K562 (cell line): ENCODE data around the gene HSPH1. TPM values are rescaled to one million over a fixed set of nuclear protein-coding genes. Genes with fewer than 3 reads are reported as not detected.

Source experiments
- ARHGAP35 ChIP-seq: fragments of 450-650 bp; IDR thresholded peaks from 2 replicates; pipeline ENCODE4 v1.6.1; 2018; ENCODE audit not compliant: partially characterized antibody
- C11orf30 ChIP-seq: fragments of 450-650 bp; IDR thresholded peaks from 2 replicates; pipeline ENCODE4 v1.6.1; 2016; ENCODE audit warnings: low read depth, mild to moderate bottlenecking
- CBFA2T3 ChIP-seq: fragments of 450-650 bp; IDR thresholded peaks from 2 replicates; pipeline ENCODE4 v1.6.1; 2017
- DACH1 ChIP-seq: fragments of 450-650 bp; IDR thresholded peaks from 2 replicates; pipeline ENCODE4 v1.6.1; 2018; ENCODE audit not compliant: partially characterized antibody
- E2F5 ChIP-seq: sonication (generic); formaldehyde crosslinking; IDR thresholded peaks from 2 replicates; pipeline ENCODE4 v1.8.0; 2022; ENCODE audit warnings: mild to moderate bottlenecking, missing genetic modification reagents
- EP400 ChIP-seq: fragments of 450-650 bp; IDR thresholded peaks from 2 replicates; pipeline ENCODE4 v1.6.1; 2017; ENCODE audit warnings: antibody characterized with exemption, mild to moderate bottlenecking, moderate library complexity
- HDAC2 ChIP-seq: fragments of 450-650 bp; IDR thresholded peaks from 2 replicates; pipeline ENCODE4 v1.6.1; 2016; ENCODE audit warnings: mild to moderate bottlenecking
- MEF2D ChIP-seq: conservative IDR thresholded peaks from 2 replicates; pipeline ENCODE4 v1.6.1; 2016; ENCODE audit warnings: low read depth, missing genetic modification characterization, missing compliant biosample characterization
- MYNN ChIP-seq, 2 experiments: sonication (generic); formaldehyde crosslinking in 1 of 2; IDR thresholded peaks; 2 replicates each; pipeline versions ENCODE4 v1.5.0 to v1.6.1; 2016 to 2020; ENCODE audit warnings: antibody characterized with exemption in 1 of 2, missing genetic modification reagents in 1 of 2
- NFRKB ChIP-seq: fragments of 450-650 bp; IDR thresholded peaks from 2 replicates; pipeline ENCODE4 v1.6.1; 2016; ENCODE audit warnings: low read depth
- NR1H2 ChIP-seq: sonication (generic); formaldehyde crosslinking; IDR thresholded peaks from 2 replicates; pipeline ENCODE4 v1.4.0; 2020; ENCODE audit warnings: mild to moderate bottlenecking, missing genetic modification reagents
- PCBP2 ChIP-seq: fragments of 200-400 bp; formaldehyde crosslinking; IDR thresholded peaks from 2 replicates; pipeline ENCODE4 v1.6.1; 2018; ENCODE audit warnings: low read length, low read depth, mild to moderate bottlenecking, moderate library complexity; ENCODE audit not compliant: poor library complexity, severe bottlenecking
- POLR2H ChIP-seq: IDR thresholded peaks from 2 replicates; pipeline ENCODE4 v1.6.1; 2016; ENCODE audit warnings: missing genetic modification characterization, low read depth, mild to moderate bottlenecking, control low read depth, missing compliant biosample characterization, moderate library complexity
- PTTG1 ChIP-seq: fragments of 450-650 bp; IDR thresholded peaks from 2 replicates; pipeline ENCODE4 v1.6.1; 2016; ENCODE audit warnings: low read depth, mild to moderate bottlenecking, missing genetic modification characterization, missing compliant biosample characterization
- ZNF184 ChIP-seq: sonication (generic); formaldehyde crosslinking; IDR thresholded peaks from 2 replicates; pipeline ENCODE4 v1.5.0; 2020; ENCODE audit warnings: missing genetic modification reagents
- ZNF197 ChIP-seq: fragments of 200-800 bp; sonication (Bioruptor generic); IDR thresholded peaks from 2 replicates; pipeline ENCODE4 v1.6.1; 2016; ENCODE audit warnings: low read depth, missing genetic modification characterization, missing compliant biosample characterization
- ZNF644 ChIP-seq: fragments of 200-800 bp; sonication (Bioruptor generic); IDR thresholded peaks from 2 replicates; pipeline ENCODE4 v1.6.1; 2016; ENCODE audit warnings: low read depth, missing genetic modification characterization, missing compliant biosample characterization
- ZNF707 ChIP-seq: fragments of 250-450 bp; sonication (Bioruptor Pico); conservative IDR thresholded peaks from 2 replicates; pipeline ENCODE4 v1.8.0; 2022; ENCODE audit warnings: inconsistent platforms, mild to moderate bottlenecking, moderate library complexity
- polyA plus RNA-seq, 8 experiments: library from polyadenylated mRNA; depleted of rRNA in 4 of 8; stranded (reverse) in 5 of 8; unstranded in 3 of 8; fragments of >200 nt; fragmentation: Nextera tagmentation in 2 of 8; fragmentation: Illumina TruSeq in 1 of 8; extraction: Ambion mirVana in 2 of 8; extraction: Trizol in 1 of 8; gene quantifications; 2 replicates each; pipeline versions ENCODE4 v1.2.1 to v1.2.3, GENCODE V29; 2011 to 2014; ENCODE audit warnings: inconsistent platforms in 1 of 8, missing spikeins in 1 of 8
- total RNA-seq, 7 experiments: library from RNA; depleted of rRNA in 6 of 7; stranded (reverse); fragments of >200 nt in 6 of 7; fragmentation: Illumina TruSeq in 2 of 7; extraction: Trizol in 2 of 7; gene quantifications; 2 replicates each; pipeline versions ENCODE4 v1.2.1 to v1.2.3, GENCODE V29; 2011 to 2021; ENCODE audit warnings: low replicate concordance in 1 of 7
- TF ChIP-seq, protein P1 (sequence below): sonication (generic); IDR thresholded peaks from 2 replicates; pipeline ENCODE4 v1.6.1; 2016
- TF ChIP-seq, protein P2 (sequence below): fragments of 250-450 bp; sonication (Bioruptor Pico); IDR thresholded peaks from 2 replicates; pipeline ENCODE4 v1.8.0; 2021; ENCODE audit warnings: moderate library complexity, mild to moderate bottlenecking, inconsistent platforms
- TF ChIP-seq, protein P3 (sequence below): fragments of 450-650 bp; formaldehyde crosslinking; IDR thresholded peaks from 2 replicates; pipeline ENCODE4 v1.4.0; 2020; ENCODE audit warnings: mild to moderate bottlenecking, moderate library complexity
- TF ChIP-seq, protein P4 (sequence below), 2 experiments: fragments of 450-650 bp in 1 of 2; sonication (generic) in 1 of 2; formaldehyde crosslinking in 1 of 2; IDR thresholded peaks in 1 of 2; conservative IDR thresholded peaks in 1 of 2; 2 replicates each; pipeline versions ENCODE4 v1.6.1 to v1.8.1; 2016 to 2023; ENCODE audit warnings: mild to moderate bottlenecking in 2 of 2, moderate library complexity in 2 of 2, inconsistent platforms in 1 of 2, missing genetic modification reagents in 1 of 2

HSPH1 gene
- total and polyA plus RNA-seq, 9 of the 15 experiments (the other 6 are each of a cell fraction or from before 2014, with no cell fraction given) = 34.6 to 104 (median 64.7) TPM

- TF ChIP-seq, protein P1, sequence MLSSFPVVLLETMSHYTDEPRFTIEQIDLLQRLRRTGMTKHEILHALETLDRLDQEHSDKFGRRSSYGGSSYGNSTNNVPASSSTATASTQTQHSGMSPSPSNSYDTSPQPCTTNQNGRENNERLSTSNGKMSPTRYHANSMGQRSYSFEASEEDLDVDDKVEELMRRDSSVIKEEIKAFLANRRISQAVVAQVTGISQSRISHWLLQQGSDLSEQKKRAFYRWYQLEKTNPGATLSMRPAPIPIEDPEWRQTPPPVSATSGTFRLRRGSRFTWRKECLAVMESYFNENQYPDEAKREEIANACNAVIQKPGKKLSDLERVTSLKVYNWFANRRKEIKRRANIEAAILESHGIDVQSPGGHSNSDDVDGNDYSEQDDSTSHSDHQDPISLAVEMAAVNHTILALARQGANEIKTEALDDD = peak; percentile 43; the same call in 1 of the 2 replicates
- peak; percentile 60 for TF ChIP-seq C11orf30
- no peak for TF ChIP-seq MEF2D (tag)
- TF ChIP-seq, protein P2, sequence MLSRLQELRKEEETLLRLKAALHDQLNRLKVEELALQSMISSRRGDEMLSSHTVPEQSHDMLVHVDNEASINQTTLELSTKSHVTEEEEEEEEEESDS (CRISPR knock-in tag) = no peak
- no peak for TF ChIP-seq PCBP2
- TF ChIP-seq EP400 = peak; percentile 56; the same call in 1 of the 2 replicates
- TF ChIP-seq, protein P3, sequence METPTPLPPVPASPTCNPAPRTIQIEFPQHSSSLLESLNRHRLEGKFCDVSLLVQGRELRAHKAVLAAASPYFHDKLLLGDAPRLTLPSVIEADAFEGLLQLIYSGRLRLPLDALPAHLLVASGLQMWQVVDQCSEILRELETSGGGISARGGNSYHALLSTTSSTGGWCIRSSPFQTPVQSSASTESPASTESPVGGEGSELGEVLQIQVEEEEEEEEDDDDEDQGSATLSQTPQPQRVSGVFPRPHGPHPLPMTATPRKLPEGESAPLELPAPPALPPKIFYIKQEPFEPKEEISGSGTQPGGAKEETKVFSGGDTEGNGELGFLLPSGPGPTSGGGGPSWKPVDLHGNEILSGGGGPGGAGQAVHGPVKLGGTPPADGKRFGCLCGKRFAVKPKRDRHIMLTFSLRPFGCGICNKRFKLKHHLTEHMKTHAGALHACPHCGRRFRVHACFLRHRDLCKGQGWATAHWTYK = no peak
- TF ChIP-seq ARHGAP35 = peak; percentile 48
- TF ChIP-seq, protein P4, sequence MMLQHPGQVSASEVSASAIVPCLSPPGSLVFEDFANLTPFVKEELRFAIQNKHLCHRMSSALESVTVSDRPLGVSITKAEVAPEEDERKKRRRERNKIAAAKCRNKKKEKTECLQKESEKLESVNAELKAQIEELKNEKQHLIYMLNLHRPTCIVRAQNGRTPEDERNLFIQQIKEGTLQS (IDR thresholded peaks at IDR 0.05) = peak; percentile 84
- TF ChIP-seq, protein P4 (CRISPR knock-in tag; conservative IDR thresholded peaks at IDR 0.05) = no peak
- TF ChIP-seq NFRKB = 0 out of 2 replicates have a peak, but pooled peaks have one; percentile 56
- TF ChIP-seq NR1H2 (CRISPR knock-in tag) = no peak
- TF ChIP-seq ZNF197 = 0 out of 2 replicates have a peak, but pooled peaks have one; percentile 59
- peak; percentile 85 for TF ChIP-seq ZNF644 (tag)
- peak; percentile 52 for TF ChIP-seq ZNF707 (CRISPR knock-in tag)
- peak; percentile 75; the same call in 1 of the 2 replicates for TF ChIP-seq HDAC2
- no peak for TF ChIP-seq CBFA2T3
- TF ChIP-seq E2F5 (CRISPR knock-in tag) = no peak
- TF ChIP-seq MYNN (IDR thresholded peaks at IDR 0.05) = no peak
- no peak for TF ChIP-seq MYNN (CRISPR knock-in tag; IDR thresholded peaks at IDR 0.05)
- TF ChIP-seq PTTG1 (tag) = no peak
- TF ChIP-seq DACH1 = peak; percentile 69
- peak; percentile 57; the same call in 1 of the 2 replicates for TF ChIP-seq POLR2H (tag)
- TF ChIP-seq ZNF184 (CRISPR knock-in tag) = no peak
Measured at GRCh38 chr13:31162151-31163008, 676 bp upstream of the HSPH1 start (continued).
